MG63 (cell line): ENCODE results near the gene PPFIA4. TPM values are rescaled to one million over a fixed set of nuclear protein-coding genes. Genes with fewer than 3 reads are reported as not detected.

ENCODE experiments used
- DNase-seq: peaks from one replicate; pipeline ENCODE4 v3.0.0-alpha.2; 2020
- H3K27me3 ChIP-seq: fragments of 250-450 bp; sonication (Bioruptor Pico); 2 replicates; pipeline ENCODE4 v1.5.1; 2020; ENCODE audit warnings: mild to moderate bottlenecking, moderate library complexity
- H3K36me3 ChIP-seq: fragments of 250-450 bp; sonication (Bioruptor Pico); 2 replicates; pipeline ENCODE4 v1.5.1; 2020; ENCODE audit warnings: mild to moderate bottlenecking, moderate library complexity
- H3K4me3 ChIP-seq: fragments of 250-450 bp; sonication (Bioruptor Pico); 2 replicates; pipeline ENCODE4 v1.5.1; 2020; ENCODE audit warnings: mild to moderate bottlenecking, moderate library complexity
- H3K9me3 ChIP-seq: fragments of 250-450 bp; sonication (Bioruptor Pico); 2 replicates; pipeline ENCODE4 v1.5.1; 2020; ENCODE audit warnings: mild to moderate bottlenecking, moderate library complexity
- total RNA-seq: library from RNA; depleted of rRNA; stranded (reverse); fragments of >200 nt; shearing (Covaris generic); gene quantifications from 2 replicates; pipeline ENCODE4 v1.2.3, GENCODE V29; 2014; ENCODE audit warnings: low replicate concordance

PPFIA4 gene
- total RNA-seq, 1 experiment from 2014 or later: 1.2 TPM

DNA sequence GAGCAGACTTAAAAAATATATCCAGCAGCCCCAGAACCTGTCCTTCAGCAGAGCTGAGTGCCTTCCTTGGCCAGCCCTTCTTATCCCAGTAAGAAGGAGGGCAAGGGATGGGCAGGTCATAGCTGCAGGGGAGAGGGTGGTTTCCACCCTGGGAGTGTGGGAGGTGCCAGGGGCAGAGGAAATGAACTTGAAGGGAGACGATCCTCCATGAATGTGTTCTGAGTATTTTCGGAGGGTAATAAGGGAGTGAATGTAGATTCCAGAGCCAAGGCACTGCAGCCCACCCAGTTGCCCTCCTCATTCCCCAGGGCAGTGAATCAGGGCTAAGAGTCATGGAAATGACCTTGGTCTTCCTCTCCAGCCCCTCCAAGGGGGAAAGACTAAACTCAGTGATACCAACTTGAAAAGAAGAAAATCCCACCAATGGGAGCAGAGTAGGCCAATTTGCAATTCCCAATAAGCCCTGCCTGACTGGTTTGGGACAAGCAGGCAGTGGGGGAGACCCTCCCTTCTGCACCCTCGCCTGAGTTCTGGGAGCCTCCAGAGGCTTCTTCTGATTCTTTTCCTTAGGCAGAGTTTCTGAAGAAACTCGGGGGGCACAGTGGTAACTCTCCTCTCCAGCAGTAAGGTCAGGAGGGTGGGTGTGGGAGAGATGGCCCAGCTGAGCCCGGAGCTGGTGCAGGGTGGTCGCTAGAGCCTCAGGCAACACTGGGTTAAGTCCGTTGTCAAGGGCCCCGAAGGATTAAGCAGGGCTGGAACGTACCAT, 55.4 kb downstream of the PPFIA4 start:
- Histone ChIP-seq H3K36me3 (no peaks in the 10 kb centered on the region), H3K4me3 (no peak overlapping the region), H3K27me3 (no peaks in the 10 kb centered on the region), H3K9me3 (no peaks in the 10 kb centered on the region)
- DNase-seq: no peak

GRCh38 chr1:203082231-203082505, 55.9 kb downstream of the PPFIA4 start:
- Histone ChIP-seq H3K27me3 (no peaks in the 10 kb centered on the region), H3K4me3 (no peak overlapping the region), H3K36me3 (no peaks in the 10 kb centered on the region), H3K9me3 (no peaks in the 10 kb centered on the region)
- DNase-seq: no peak

DNA sequence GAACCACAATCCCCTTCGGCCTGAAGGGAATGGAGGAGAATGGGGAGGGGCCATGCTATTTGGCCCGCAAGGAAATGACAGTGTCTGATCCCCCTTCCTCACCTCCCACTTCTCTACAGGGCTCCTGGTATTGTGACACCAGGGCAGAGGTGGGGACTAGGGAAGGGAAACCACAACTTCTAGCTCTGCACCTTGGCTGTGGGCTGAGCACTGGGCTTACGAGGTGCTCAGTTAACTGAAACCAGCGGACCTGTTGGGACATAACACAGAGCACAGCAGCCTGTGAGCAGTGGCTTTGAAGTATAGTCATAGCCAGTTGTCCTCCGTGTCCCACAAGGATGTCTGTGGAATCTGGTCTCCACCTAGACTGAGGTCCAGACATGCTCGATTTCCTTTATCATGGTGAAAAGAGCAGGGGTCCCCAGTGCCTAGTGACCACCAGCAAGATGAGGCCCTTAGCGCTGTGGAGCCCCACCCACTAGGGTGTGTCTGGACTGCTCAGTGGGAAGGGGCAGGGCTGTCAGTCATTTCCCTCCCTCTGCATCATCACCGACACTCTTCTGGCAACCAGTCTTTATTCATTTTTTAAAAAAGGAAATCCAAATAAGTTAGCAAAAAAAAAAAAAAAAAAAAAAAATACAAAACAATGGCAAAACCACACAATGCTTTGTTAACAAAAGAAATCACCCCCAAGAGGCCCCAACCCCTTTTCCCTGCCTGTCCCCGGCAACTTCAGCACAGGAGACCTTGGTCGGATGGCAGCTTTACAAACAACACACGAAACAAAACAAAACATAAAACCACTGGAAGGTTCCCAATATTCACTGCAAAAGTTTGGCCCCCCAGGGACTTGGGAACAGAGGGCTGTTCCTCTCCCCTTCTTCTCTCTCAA, 56.5 kb downstream of the PPFIA4 start:
- no peak for DNase-seq
- Histone ChIP-seq H3K36me3 (no peaks in the 10 kb centered on the region), H3K9me3 (no peaks in the 10 kb centered on the region), H3K27me3 (no peaks in the 10 kb centered on the region), H3K4me3 (no peak overlapping the region)

GRCh38 chr1:203083463-203083921, 57.2 kb downstream of the PPFIA4 start:
- H3K27me3 ChIP-seq: no peaks in the 10 kb centered on the region
- no peak for DNase-seq
- H3K36me3 ChIP-seq: no peaks in the 10 kb centered on the region
- H3K4me3 ChIP-seq: no peak overlapping the region
- no peaks in the 10 kb centered on the region for H3K9me3 ChIP-seq

GRCh38 chr1:203084588-203085527, 58.6 kb downstream of the PPFIA4 start:
- no peaks in the 10 kb centered on the region for H3K36me3 ChIP-seq
- H3K4me3 ChIP-seq: no peak overlapping the region
- H3K9me3 ChIP-seq: no peaks in the 10 kb centered on the region
- no peak for DNase-seq
- H3K27me3 ChIP-seq: no peaks in the 10 kb centered on the region

GRCh38 chr1:203085528-203086406, 59.5 kb downstream of the PPFIA4 start, which contains the start of gene MYOG:
Gene MYOG (minus strand): TSS chr1:203086012. CDS start chr1:203085961, 51 bp downstream.
- Histone ChIP-seq H3K27me3 (no peaks in the 10 kb centered on the region), H3K4me3 (no peak within 1 kb of the TSS), H3K9me3 (no peaks in the 10 kb centered on the region), H3K36me3 (no peaks in the 10 kb centered on the region)
- DNase-seq: no peak

DNA sequence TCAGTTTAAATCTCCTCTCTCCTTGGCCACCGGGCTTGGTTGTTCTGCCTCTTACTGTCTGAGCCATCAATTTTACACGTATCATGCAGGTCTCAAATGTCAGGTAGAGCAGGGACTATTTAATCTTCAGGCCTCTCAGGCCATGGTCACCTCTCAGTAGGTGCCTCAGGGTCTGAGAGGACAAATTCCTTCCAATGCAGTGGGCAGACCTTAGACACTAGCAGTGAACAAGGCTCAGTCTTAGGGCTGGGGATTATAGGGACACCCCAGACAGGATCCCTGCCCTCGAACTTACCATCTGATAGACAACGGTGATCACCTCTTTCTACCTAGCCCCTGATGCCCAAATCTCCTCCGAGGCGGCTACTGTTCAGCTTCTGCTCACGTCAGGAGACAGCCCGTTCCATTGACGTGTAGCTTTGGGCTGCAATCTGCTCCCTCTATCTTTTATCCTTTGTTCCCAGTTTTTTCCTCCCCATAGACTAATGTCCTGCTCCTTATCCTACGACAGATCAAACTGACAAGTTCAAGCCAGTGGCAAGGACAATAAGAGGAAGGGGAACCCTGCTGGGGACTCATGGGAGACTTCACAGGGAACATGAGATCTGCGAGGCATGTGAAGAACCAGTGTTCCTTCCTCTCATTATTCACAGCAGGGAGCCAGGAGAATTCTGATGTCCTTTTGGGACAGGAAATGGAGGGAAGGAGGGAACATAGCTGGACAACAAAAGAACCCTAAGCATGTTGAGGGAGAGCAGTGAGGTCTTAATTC, 60.9 kb downstream of the PPFIA4 start:
- no peaks in the 10 kb centered on the region for H3K36me3 ChIP-seq
- H3K27me3 ChIP-seq: no peaks in the 10 kb centered on the region
- no peaks in the 10 kb centered on the region for H3K9me3 ChIP-seq
- H3K4me3 ChIP-seq: no peak overlapping the region
- DNase-seq: no peak

DNA sequence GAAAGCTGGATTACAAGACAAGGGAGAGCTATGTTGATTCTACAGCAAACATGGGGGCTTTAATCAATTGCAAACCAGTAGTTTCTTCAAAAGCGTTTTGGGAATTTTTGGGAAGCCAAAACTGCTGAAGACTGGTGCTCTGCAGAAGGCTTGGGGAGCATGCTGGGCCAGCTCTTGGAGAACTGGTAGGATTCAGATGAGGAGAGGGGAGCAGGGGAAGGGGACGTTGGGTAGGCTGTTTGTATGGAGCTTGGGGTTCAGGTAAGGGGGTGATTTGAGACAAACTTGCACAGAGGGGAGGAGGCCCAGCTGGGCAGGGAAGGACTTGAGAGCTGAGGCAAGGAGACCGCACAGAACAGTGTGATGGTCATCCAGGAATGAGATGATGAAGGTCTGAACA, 62.1 kb downstream of the PPFIA4 start:
- no peaks in the 10 kb centered on the region for H3K27me3 ChIP-seq
- DNase-seq: no peak

GRCh38 chr1:203089001-203089650, 62.8 kb downstream of the PPFIA4 start:
- no peak overlapping the region for H3K4me3 ChIP-seq
- H3K27me3 ChIP-seq: no peaks in the 10 kb centered on the region
- DNase-seq: no peak
- no peaks in the 10 kb centered on the region for H3K36me3 ChIP-seq
- H3K9me3 ChIP-seq: peaks cover 6% of the 10 kb centered on the region; the same call in 1 of the 2 replicates

More for the DNA sequence above, 62.1 kb downstream of the PPFIA4 start:
- H3K9me3 ChIP-seq: peaks cover 2% of the 10 kb centered on the region; the same call in 1 of the 2 replicates
- no peak overlapping the region for H3K4me3 ChIP-seq
- H3K36me3 ChIP-seq: no peaks in the 10 kb centered on the region

DNA sequence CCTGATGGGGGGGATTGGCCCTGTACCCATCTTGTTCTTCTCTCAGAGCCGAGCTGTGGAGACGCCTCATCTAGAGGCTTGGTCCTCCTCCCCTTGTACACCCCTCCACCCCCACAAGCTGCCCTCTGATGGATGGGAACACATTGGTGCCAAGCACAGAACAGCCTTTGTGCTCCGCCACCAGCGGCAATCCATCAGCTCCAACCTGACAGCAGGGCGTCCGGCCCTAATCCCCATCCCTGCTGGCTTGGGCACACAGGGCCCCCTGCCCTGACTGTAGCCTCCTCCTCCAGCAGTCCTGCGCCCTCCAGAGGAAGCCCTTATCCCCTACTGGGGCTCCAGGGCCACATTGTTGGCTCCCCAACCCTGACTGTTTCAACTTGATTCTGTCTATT, 63.4 kb downstream of the PPFIA4 start:
- no peaks in the 10 kb centered on the region for H3K27me3 ChIP-seq
- no peak for DNase-seq
- H3K36me3 ChIP-seq: no peaks in the 10 kb centered on the region
- no peak overlapping the region for H3K4me3 ChIP-seq
- peaks cover 10% of the 10 kb centered on the region for H3K9me3 ChIP-seq

GRCh38 chr1:203090421-203091198, 64.3 kb downstream of the PPFIA4 start:
- DNase-seq: no peak
- no peak overlapping the region for H3K4me3 ChIP-seq
- peaks cover 17% of the 10 kb centered on the region for H3K9me3 ChIP-seq
- no peaks in the 10 kb centered on the region for H3K27me3 ChIP-seq
- no peaks in the 10 kb centered on the region for H3K36me3 ChIP-seq

DNA sequence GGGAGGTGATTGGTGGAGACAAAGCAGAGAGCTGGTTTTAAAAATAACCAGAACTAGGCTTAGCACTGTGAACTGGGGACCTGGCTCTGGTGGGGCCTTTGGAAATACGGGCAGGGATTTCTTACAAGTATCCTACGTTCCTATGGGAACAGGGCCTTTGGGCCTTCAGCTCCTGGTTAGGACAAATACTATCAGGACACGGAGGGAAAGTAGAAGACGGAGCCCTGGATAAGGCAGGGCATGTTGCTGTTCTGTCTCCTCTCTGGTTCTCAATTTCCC, 64.8 kb downstream of the PPFIA4 start:
- Histone ChIP-seq H3K9me3 (peaks cover 17% of the 10 kb centered on the region), H3K27me3 (no peaks in the 10 kb centered on the region), H3K4me3 (no peak overlapping the region), H3K36me3 (no peaks in the 10 kb centered on the region)
- DNase-seq: no peak

GRCh38 chr1:203091761-203092330, 65.6 kb downstream of the PPFIA4 start:
- H3K36me3 ChIP-seq: no peaks in the 10 kb centered on the region
- peaks cover 17% of the 10 kb centered on the region for H3K9me3 ChIP-seq
- H3K4me3 ChIP-seq: no peak overlapping the region
- no peaks in the 10 kb centered on the region for H3K27me3 ChIP-seq
- no peak for DNase-seq

GRCh38 chr1:203093754-203094410, 67.6 kb downstream of the PPFIA4 start:
- DNase-seq: no peak
- Histone ChIP-seq H3K9me3 (peaks cover 17% of the 10 kb centered on the region), H3K27me3 (no peaks in the 10 kb centered on the region), H3K4me3 (no peak overlapping the region), H3K36me3 (no peaks in the 10 kb centered on the region)
